IMR-90 (cell line): ENCODE data around the gene SYNE1. TPM values are rescaled to one million over a fixed set of nuclear protein-coding genes. Genes with fewer than 3 reads are reported as not detected.

Experiments
- ATAC-seq: fragments of 200-7000 bp; cut with Tn5 transposase; 2 replicates; pipeline ENCODE4 v1.9.1; 2020; ENCODE audit warnings: low read depth, mild to moderate bottlenecking, moderate library complexity
- BruUV-seq: library from RNA; stranded (reverse); fragments of 400-500 nt; replicated peaks from 2 replicates; lab custom pipeline; 2021; lab: Mats Ljungman, UMichigan
- CTCF ChIA-PET: fragments of 300-600 bp; formaldehyde crosslinking; extraction: SDS; loops from one replicate; lab custom pipeline; 2021; ENCODE audit warnings: antibody characterized with exemption; lab: Yijun Ruan, JAX
- POLR2A ChIA-PET: fragments of 300-600 bp; sonication (Branson Sonifier 250); formaldehyde crosslinking; loops from one replicate; lab custom pipeline; 2022; ENCODE audit warnings: antibody characterized with exemption; ENCODE audit not compliant: unreplicated experiment; lab: Charles Lee
- DNase-seq: peaks from one replicate; pipeline ENCODE4 v3.0.0; 2013
- H2AFZ ChIP-seq: replicated peaks from 2 replicates; pipeline ENCODE3; 2013; ENCODE audit warnings: low read length, mild to moderate bottlenecking; ENCODE audit not compliant: poor library complexity
- H2AK5ac ChIP-seq: 2 replicates; pipeline ENCODE4 v1.6.1; 2013; ENCODE audit warnings: low read depth, low read length, inconsistent platforms
- H2AK9ac ChIP-seq: replicated peaks from 2 replicates; pipeline ENCODE3; 2013; ENCODE audit warnings: mild to moderate bottlenecking, low read depth, low read length, moderate library complexity; ENCODE audit not compliant: poor library complexity
- H2BK120ac ChIP-seq: 2 replicates; pipeline ENCODE4 v1.6.1; 2013; ENCODE audit warnings: low read depth, low read length, inconsistent platforms
- H2BK15ac ChIP-seq: 3 replicates; pipeline ENCODE4 v1.6.1; 2013; ENCODE audit warnings: low read depth, low read length, inconsistent platforms
- H2BK20ac ChIP-seq: 2 replicates; pipeline ENCODE4 v1.6.1; 2013; ENCODE audit warnings: low read depth, mild to moderate bottlenecking, inconsistent platforms, low read length, moderate library complexity
- H2BK5ac ChIP-seq: 2 replicates; pipeline ENCODE4 v1.6.1; 2013; ENCODE audit warnings: mild to moderate bottlenecking, low read depth, low read length, inconsistent platforms; ENCODE audit not compliant: poor library complexity, severe bottlenecking
- H3K14ac ChIP-seq: replicated peaks from 2 replicates; pipeline ENCODE4 v1.6.1; 2013; ENCODE audit warnings: low read depth, low read length, inconsistent platforms
- H3K18ac ChIP-seq: 2 replicates; pipeline ENCODE4 v1.6.1; 2013; ENCODE audit warnings: low read depth, low read length, control low read depth
- H3K23ac ChIP-seq: 2 replicates; pipeline ENCODE4 v1.6.1; 2013; ENCODE audit warnings: low read depth, low read length, inconsistent platforms
- H3K27ac ChIP-seq: 2 replicates; pipeline ENCODE4 v1.5.1; 2013; ENCODE audit warnings: mild to moderate bottlenecking, control low read depth, low read length; ENCODE audit not compliant: insufficient read depth
- H3K27me3 ChIP-seq: 2 replicates; pipeline ENCODE4 v1.6.1; 2013; ENCODE audit warnings: low read length; ENCODE audit not compliant: control insufficient read depth, insufficient read depth
- H3K36me3 ChIP-seq: 2 replicates; pipeline ENCODE4 v1.6.1; 2013; ENCODE audit warnings: low read length, mixed read lengths; ENCODE audit not compliant: control insufficient read depth, insufficient read depth
- H3K4ac ChIP-seq: 2 replicates; pipeline ENCODE4 v1.6.1; 2013; ENCODE audit warnings: low read depth, low read length, inconsistent platforms
- H3K4me1 ChIP-seq: 2 replicates; pipeline ENCODE4 v1.6.1; 2013; ENCODE audit warnings: low read length, mixed read lengths; ENCODE audit not compliant: control insufficient read depth, insufficient read depth
- H3K4me2 ChIP-seq: 2 replicates; pipeline ENCODE4 v1.6.1; 2013; ENCODE audit warnings: low read depth, mild to moderate bottlenecking, control low read depth, low read length, moderate library complexity
- H3K4me3 ChIP-seq: 2 replicates; pipeline ENCODE4 v1.5.1; 2013; ENCODE audit warnings: low read depth, mild to moderate bottlenecking, control low read depth, low read length, moderate library complexity; ENCODE audit not compliant: insufficient read depth
- H3K56ac ChIP-seq: 2 replicates; pipeline ENCODE4 v1.6.1; 2013; ENCODE audit warnings: low read length, inconsistent platforms; ENCODE audit not compliant: insufficient read depth; ENCODE audit errors: extremely low read depth
- H3K79me1 ChIP-seq, 2 experiments: 2 replicates each; pipeline ENCODE4 v1.6.1; 2013; ENCODE audit warnings: low read length in 2 of 2, inconsistent platforms in 1 of 2, low read depth in 1 of 2
- H3K9ac ChIP-seq: 2 replicates; pipeline ENCODE4 v1.6.1; 2013; ENCODE audit warnings: low read depth, low read length, control low read depth
- H3K9me1 ChIP-seq: 2 replicates; pipeline ENCODE4 v1.6.1; 2013; ENCODE audit warnings: low read length, inconsistent platforms; ENCODE audit not compliant: insufficient read depth
- H3K9me3 ChIP-seq: 2 replicates; pipeline ENCODE4 v1.6.1; 2013; ENCODE audit warnings: low read length; ENCODE audit not compliant: control insufficient read depth, insufficient read depth
- H4K20me1 ChIP-seq: 2 replicates; pipeline ENCODE4 v1.6.1; 2013; ENCODE audit warnings: low read length, inconsistent platforms; ENCODE audit not compliant: insufficient read depth
- H4K5ac ChIP-seq: 2 replicates; pipeline ENCODE4 v1.6.1; 2013; ENCODE audit warnings: mild to moderate bottlenecking, low read depth, low read length, control low read depth
- H4K8ac ChIP-seq, 2 experiments: 2 replicates each; pipeline ENCODE4 v1.6.1; 2013; ENCODE audit warnings: low read depth in 2 of 2, low read length in 2 of 2, control low read depth in 1 of 2, inconsistent platforms in 1 of 2
- H4K91ac ChIP-seq: 2 replicates; pipeline ENCODE4 v1.6.1; 2013; ENCODE audit warnings: low read depth, low read length, inconsistent platforms; ENCODE audit not compliant: insufficient read depth
- BHLHE40 ChIP-seq: fragments of 150-350 bp; IDR thresholded peaks from 2 replicates; pipeline ENCODE4 v1.6.1; 2016; ENCODE audit warnings: mild to moderate bottlenecking, low read depth, low read length
- CEBPB ChIP-seq: IDR thresholded peaks from 2 replicates; pipeline ENCODE4 v1.6.1; 2012; ENCODE audit warnings: low read depth, low read length, improper control_type of control experiment
- MAFK ChIP-seq: IDR thresholded peaks from 2 replicates; pipeline ENCODE4 v1.6.1; 2012; ENCODE audit warnings: low read depth, low read length, improper control_type of control experiment
- MAZ ChIP-seq: IDR thresholded peaks from 2 replicates; pipeline ENCODE4 v1.6.1; 2012; ENCODE audit warnings: low read depth, mild to moderate bottlenecking, low read length, improper control_type of control experiment, moderate library complexity, borderline replicate concordance
- NFE2L2 ChIP-seq: fragments of 150-350 bp; IDR thresholded peaks from 2 replicates; pipeline ENCODE4 v1.6.1; 2016; ENCODE audit warnings: low read depth, mild to moderate bottlenecking, low read length
- SMC3 ChIP-seq: fragments of 150-350 bp; IDR thresholded peaks from 2 replicates; pipeline ENCODE4 v1.6.1; 2016; ENCODE audit warnings: low read depth, mild to moderate bottlenecking, antibody characterized with exemption, low read length, moderate library complexity
- WGBS, 2 experiments: methylation state at CpG; one replicate each; pipeline versions ENCODE4 v1.1.5 to v1.1.7; 2013; ENCODE audit warnings: missing lambda C conversion rate in 2 of 2; ENCODE audit not compliant: insufficient read length in 1 of 2; ENCODE audit errors: extremely low coverage in 2 of 2; 5-methylcytosine and 5-hydroxymethylcytosine counted together
- dilution Hi-C: fragments of 300-500 bp; cut with HindIII; formaldehyde crosslinking; loops from one replicate; pipeline ENCODE4 v1.14.3; 2018; ENCODE audit warnings: low sequenced_read_pairs; ENCODE audit not compliant: unreplicated experiment
- in situ Hi-C: fragments of 300-500 bp; cut with MboI; formaldehyde crosslinking; loops from 3 replicates; pipeline ENCODE4 v1.14.3; 2019; ENCODE audit warnings: low sequenced_read_pairs, inconsistent platforms, mixed read lengths
- intact Hi-C: fragments of 100-400 bp; cut with micrococcal nuclease; formaldehyde crosslinking; loops from 2 replicates; pipeline ENCODE4 v1.10.0; 2022
- polyA plus RNA-seq, 3 experiments: library from polyadenylated mRNA; depleted of rRNA; stranded (reverse); fragments of >200 nt; gene quantifications; 2 replicates each; pipeline ENCODE4 v1.2.3, GENCODE V29; 2012; ENCODE audit warnings: low replicate concordance in 1 of 3
- total RNA-seq: library from RNA; depleted of rRNA; stranded (reverse); fragments of >200 nt; gene quantifications from 2 replicates; pipeline ENCODE4 v1.2.3, GENCODE V29; 2012
- TF ChIP-seq, protein P1 (sequence below): fragments of 150-350 bp; IDR thresholded peaks from 2 replicates; pipeline ENCODE4 v1.6.1; 2016; ENCODE audit warnings: low read depth, mild to moderate bottlenecking, low read length, moderate library complexity, borderline replicate concordance
- TF ChIP-seq, protein P2 (sequence below): fragments of 150-350 bp; IDR thresholded peaks from 2 replicates; pipeline ENCODE4 v1.6.1; 2017; ENCODE audit warnings: mild to moderate bottlenecking, antibody characterized with exemption, low read length, low read depth
- TF ChIP-seq, protein P3 (sequence below): conservative IDR thresholded peaks from 2 replicates; pipeline ENCODE4 v1.5.1; 2012; ENCODE audit warnings: mild to moderate bottlenecking, low read depth, low read length, improper control_type of control experiment

Gene SYNE1
- total and polyA plus RNA-seq, 2 of the 4 experiments (the other 2 are of a cell fraction): 34.1 to 159 TPM

DNA sequence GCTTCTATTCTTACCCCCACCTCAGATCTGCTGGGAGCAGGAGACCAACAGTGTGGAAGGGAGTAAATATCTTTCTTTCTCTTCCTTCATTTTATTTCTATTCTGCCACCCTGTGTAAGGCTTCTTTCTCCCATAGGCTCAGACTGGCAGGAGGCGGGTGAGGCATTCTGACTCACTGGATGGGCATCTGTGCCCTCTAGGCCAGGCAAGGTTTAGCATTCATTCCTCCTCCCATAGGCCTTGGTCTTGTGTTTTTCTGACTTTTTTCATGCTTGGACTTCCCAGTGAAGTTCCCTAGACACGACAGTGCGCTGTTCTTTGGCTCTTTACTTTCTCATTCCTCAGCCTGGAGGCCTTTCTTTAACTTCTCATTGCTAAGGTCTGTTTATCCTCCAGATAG lies 235.2 kb downstream of the SYNE1 start:
- Histone ChIP-seq H3K4ac (no peak overlapping the region), H3K14ac (no peak overlapping the region), H4K91ac (no peak overlapping the region), H4K8ac (no peak overlapping the region), H3K79me1 (no peaks in the 10 kb centered on the region; a peak in 1 of 4 replicates), H4K20me1 (no peaks in the 10 kb centered on the region), H3K27me3 (no peaks in the 10 kb centered on the region), H2BK20ac (no peak overlapping the region), H3K4me3 (no peak overlapping the region), H3K4me1 (no peaks in the 10 kb centered on the region; the same call in 1 of the 2 replicates), H3K27ac (no peak overlapping the region), H3K9me1 (no peaks in the 10 kb centered on the region; the same call in 1 of the 2 replicates), H2AK9ac (no peak overlapping the region), H2AK5ac (no peak overlapping the region), H3K56ac (no peak overlapping the region), H4K5ac (no peak overlapping the region), H3K18ac (no peak overlapping the region), H2AFZ (peak overlapping the region; percentile 64), H2BK120ac (no peak overlapping the region), H3K36me3 (no peaks in the 10 kb centered on the region; the same call in 1 of the 2 replicates), H3K23ac (no peak overlapping the region), H3K4me2 (no peak overlapping the region), H3K9me3 (no peaks in the 10 kb centered on the region), H2BK15ac (no peak overlapping the region), H2BK5ac (no peak overlapping the region), H3K9ac (no peak overlapping the region)
- DNase-seq (peak; percentile 13), ATAC-seq (peak; percentile 73)
- no TSS peak for BruUV-seq
- intact Hi-C loops: no loop called here
- 88% methylated on average over 2 of the region's 3 CpGs; no CpG with 5 or more reads in 1 of the 2 experiments for WGBS, 2 experiments
- POLR2A ChIA-PET: no interaction called here
- in situ Hi-C loops: no loop called here
- CTCF ChIA-PET: no interaction called here
- dilution Hi-C loops: no loop called here
- TF ChIP-seq NFE2L2 (no peak), MAZ (no peak), CEBPB (no peak), BHLHE40 (no peak), MAFK (no peak), SMC3 (no peak)
- TF ChIP-seq, protein P1, sequence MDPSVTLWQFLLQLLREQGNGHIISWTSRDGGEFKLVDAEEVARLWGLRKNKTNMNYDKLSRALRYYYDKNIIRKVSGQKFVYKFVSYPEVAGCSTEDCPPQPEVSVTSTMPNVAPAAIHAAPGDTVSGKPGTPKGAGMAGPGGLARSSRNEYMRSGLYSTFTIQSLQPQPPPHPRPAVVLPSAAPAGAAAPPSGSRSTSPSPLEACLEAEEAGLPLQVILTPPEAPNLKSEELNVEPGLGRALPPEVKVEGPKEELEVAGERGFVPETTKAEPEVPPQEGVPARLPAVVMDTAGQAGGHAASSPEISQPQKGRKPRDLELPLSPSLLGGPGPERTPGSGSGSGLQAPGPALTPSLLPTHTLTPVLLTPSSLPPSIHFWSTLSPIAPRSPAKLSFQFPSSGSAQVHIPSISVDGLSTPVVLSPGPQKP: no peak
- TF ChIP-seq, protein P2, sequence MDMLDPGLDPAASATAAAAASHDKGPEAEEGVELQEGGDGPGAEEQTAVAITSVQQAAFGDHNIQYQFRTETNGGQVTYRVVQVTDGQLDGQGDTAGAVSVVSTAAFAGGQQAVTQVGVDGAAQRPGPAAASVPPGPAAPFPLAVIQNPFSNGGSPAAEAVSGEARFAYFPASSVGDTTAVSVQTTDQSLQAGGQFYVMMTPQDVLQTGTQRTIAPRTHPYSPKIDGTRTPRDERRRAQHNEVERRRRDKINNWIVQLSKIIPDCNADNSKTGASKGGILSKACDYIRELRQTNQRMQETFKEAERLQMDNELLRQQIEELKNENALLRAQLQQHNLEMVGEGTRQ: no peak
- TF ChIP-seq, protein P3, sequence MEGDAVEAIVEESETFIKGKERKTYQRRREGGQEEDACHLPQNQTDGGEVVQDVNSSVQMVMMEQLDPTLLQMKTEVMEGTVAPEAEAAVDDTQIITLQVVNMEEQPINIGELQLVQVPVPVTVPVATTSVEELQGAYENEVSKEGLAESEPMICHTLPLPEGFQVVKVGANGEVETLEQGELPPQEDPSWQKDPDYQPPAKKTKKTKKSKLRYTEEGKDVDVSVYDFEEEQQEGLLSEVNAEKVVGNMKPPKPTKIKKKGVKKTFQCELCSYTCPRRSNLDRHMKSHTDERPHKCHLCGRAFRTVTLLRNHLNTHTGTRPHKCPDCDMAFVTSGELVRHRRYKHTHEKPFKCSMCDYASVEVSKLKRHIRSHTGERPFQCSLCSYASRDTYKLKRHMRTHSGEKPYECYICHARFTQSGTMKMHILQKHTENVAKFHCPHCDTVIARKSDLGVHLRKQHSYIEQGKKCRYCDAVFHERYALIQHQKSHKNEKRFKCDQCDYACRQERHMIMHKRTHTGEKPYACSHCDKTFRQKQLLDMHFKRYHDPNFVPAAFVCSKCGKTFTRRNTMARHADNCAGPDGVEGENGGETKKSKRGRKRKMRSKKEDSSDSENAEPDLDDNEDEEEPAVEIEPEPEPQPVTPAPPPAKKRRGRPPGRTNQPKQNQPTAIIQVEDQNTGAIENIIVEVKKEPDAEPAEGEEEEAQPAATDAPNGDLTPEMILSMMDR: no peak
